H1 (cell line): ENCODE data around the gene PIP5K1B. TPM values are rescaled to one million over a fixed set of nuclear protein-coding genes. Genes with fewer than 3 reads are reported as not detected.

Source experiments
- ATF2 ChIP-seq: IDR thresholded peaks from 2 replicates; pipeline ENCODE4 v1.6.1; 2012; ENCODE audit warnings: low read length, inconsistent platforms
- CTCF ChIP-seq, 3 experiments: IDR thresholded peaks; 1 replicate in 2 of 3; 2 replicates in 1 of 3; pipeline versions ENCODE4 v1.5.1 to v1.6.1; 2011; ENCODE audit warnings: low read length in 3 of 3, mild to moderate bottlenecking in 3 of 3, inconsistent platforms in 2 of 3, low read depth in 1 of 3, moderate library complexity in 1 of 3; ENCODE audit not compliant: insufficient read depth in 1 of 3; ENCODE audit errors: control extremely low read depth in 1 of 3
- E2F6 ChIP-seq: IDR thresholded peaks from 2 replicates; pipeline ENCODE4 v1.6.1; 2012; ENCODE audit warnings: inconsistent platforms
- POLR2A ChIP-seq, 2 experiments: IDR thresholded peaks; 1 replicate in 1 of 2; 2 replicates in 1 of 2; pipeline ENCODE4 v1.6.1; 2011; ENCODE audit warnings: low read depth in 2 of 2, low read length in 2 of 2, mild to moderate bottlenecking in 2 of 2; ENCODE audit errors: control extremely low read depth in 1 of 2
- POLR2AphosphoS5 ChIP-seq: IDR thresholded peaks from 2 replicates; pipeline ENCODE4 v1.6.1; 2011; ENCODE audit warnings: low read depth, low read length
- polyA plus RNA-seq, 7 experiments: library from polyadenylated mRNA; depleted of rRNA in 3 of 7; stranded (reverse) in 5 of 7; unstranded in 2 of 7; fragments of >200 nt in 5 of 7; fragments of 200-250 nt in 2 of 7; gene quantifications; 1 replicate in 5 of 7; 2 replicates in 1 of 7; 4 replicates in 1 of 7; pipeline versions ENCODE4 v1.2.1 to v1.2.3, GENCODE V29; 2011 to 2013; ENCODE audit warnings: missing spikeins in 2 of 7, mixed read lengths in 2 of 7
- total RNA-seq: library from RNA; stranded (reverse); fragmentation: NEBNext Ultra II Directional; extraction: Animal tissue kit (Norgen Biotek cat#: 25700); gene quantifications from 2 replicates; pipeline ENCODE4 v1.2.1, GENCODE V29; 2021

The PIP5K1B gene
- total and polyA plus RNA-seq, 2 of the 8 experiments (the other 6 are each of a cell fraction or from before 2014, with no cell fraction given), result 4.7 to 7.7 TPM

DNA sequence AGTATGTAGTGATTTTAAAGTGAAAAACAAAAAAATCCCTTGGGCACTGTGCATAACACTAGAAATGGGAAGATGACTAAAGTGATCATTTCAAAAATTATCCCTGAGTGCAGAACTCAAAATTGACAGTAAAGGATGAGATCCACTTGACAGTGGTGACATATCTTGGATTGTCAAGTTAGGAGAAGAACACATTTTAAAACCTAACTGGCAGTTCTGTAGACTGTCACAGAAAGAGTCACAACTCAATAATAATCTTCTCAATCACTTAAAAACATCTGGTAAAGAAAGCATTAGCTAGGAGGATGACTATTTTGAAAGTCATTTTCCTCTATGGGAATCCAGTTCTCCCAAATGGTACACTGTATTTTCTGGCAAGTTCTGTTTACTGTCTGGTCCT is 127.1 kb downstream of the PIP5K1B start (continued):
- TF ChIP-seq CTCF (IDR thresholded peaks at IDR 0.05; ENCODE audit: control extremely low read depth in 1 of 3, insufficient read depth in 1 of 3, low read depth in 1 of 3, low read length in 3 of 3), result no peak
- no peak for TF ChIP-seq POLR2AphosphoS5
- TF ChIP-seq POLR2A (IDR thresholded peaks at IDR 0.05; ENCODE audit: control extremely low read depth in 1 of 2, low read depth in 2 of 2, low read length in 2 of 2), result no peak
- no peak for TF ChIP-seq E2F6
- TF ChIP-seq ATF2, result no peak
